8988T (cell line): ENCODE measurements around the gene SHISA6.

ENCODE experiments used
- DNase-seq: peaks from one replicate; pipeline ENCODE4 v3.0.0; 2011

The SHISA6 gene

GRCh38 chr17:11363565-11364117 is 122.6 kb downstream of the SHISA6 start:
- DNase-seq, result no peak

GRCh38 chr17:11366272-11366850 is 125.3 kb downstream of the SHISA6 start:
- no peak for DNase-seq

- no peak for DNase-seq
Measured at GRCh38 chr17:11369575-11369974, 128.6 kb downstream of the SHISA6 start.

GRCh38 chr17:11372692-11373091 is 131.7 kb downstream of the SHISA6 start:
- no peak for DNase-seq

- DNase-seq, result no peak
Measured at GRCh38 chr17:11378506-11378905, 137.5 kb downstream of the SHISA6 start.

GRCh38 chr17:11380761-11381160 is 139.7 kb downstream of the SHISA6 start:
- no peak for DNase-seq

GRCh38 chr17:11383157-11383556 is 142.1 kb downstream of the SHISA6 start:
- no peak for DNase-seq

GRCh38 chr17:11384131-11384530 is 143.1 kb downstream of the SHISA6 start:
- no peak for DNase-seq

GRCh38 chr17:11387610-11388009 is 146.6 kb downstream of the SHISA6 start:
- DNase-seq, result no peak

GRCh38 chr17:11388054-11388453 is 147.0 kb downstream of the SHISA6 start:
- no peak for DNase-seq

- DNase-seq, result no peak
Measured at GRCh38 chr17:11389583-11389982, 148.6 kb downstream of the SHISA6 start.

GRCh38 chr17:11391134-11391533 is 150.1 kb downstream of the SHISA6 start:
- DNase-seq, result no peak

GRCh38 chr17:11404431-11405276 is 163.6 kb downstream of the SHISA6 start:
- DNase-seq, result no peak

GRCh38 chr17:11406716-11407115 is 165.7 kb downstream of the SHISA6 start:
- DNase-seq, result no peak

- DNase-seq, result no peak
Measured at GRCh38 chr17:11412654-11413053, 171.6 kb downstream of the SHISA6 start.

- no peak for DNase-seq
Measured at GRCh38 chr17:11418342-11418741, 177.3 kb downstream of the SHISA6 start.

- no peak for DNase-seq
Measured at GRCh38 chr17:11430751-11431150, 189.7 kb downstream of the SHISA6 start.

- DNase-seq, result no peak
Measured at GRCh38 chr17:11438673-11439072, 197.7 kb downstream of the SHISA6 start.

GRCh38 chr17:11441004-11441403 is 200.0 kb downstream of the SHISA6 start:
- DNase-seq, result no peak

- no peak for DNase-seq
Measured at GRCh38 chr17:11446316-11446715, 205.3 kb downstream of the SHISA6 start.

- DNase-seq, result no peak
Measured at GRCh38 chr17:11454096-11454495, 213.1 kb downstream of the SHISA6 start.

GRCh38 chr17:11458279-11458678 is 217.3 kb downstream of the SHISA6 start:
- no peak for DNase-seq

GRCh38 chr17:11459861-11460331 is 218.9 kb downstream of the SHISA6 start:
- no peak for DNase-seq

GRCh38 chr17:11461993-11462548 is 221.1 kb downstream of the SHISA6 start:
- DNase-seq, result no peak
